HEK293 (cell line): Measurements from ENCODE around the gene FAM3C.

Experiments
- CTCF ChIA-PET: fragments of 350-600 bp; formaldehyde crosslinking; extraction: SDS; loops from one replicate; lab custom pipeline; 2021; ENCODE audit warnings: antibody characterized with exemption; lab: Yijun Ruan, JAX
- POLR2A ChIA-PET: fragments of 300-600 bp; formaldehyde crosslinking; extraction: SDS; loops from one replicate; lab custom pipeline; 2020; ENCODE audit warnings: antibody characterized with exemption, inconsistent platforms; lab: Yijun Ruan, JAX
- H3K27ac ChIP-seq: fragments of 200-500 bp; sonication (Bioruptor generic); 2 replicates; pipeline ENCODE4 v1.5.1; 2014; ENCODE audit warnings: low read depth, low read length, control low read depth, inconsistent platforms; ENCODE audit errors: extremely low read depth
- H3K36me3 ChIP-seq, 2 experiments: fragments of 200-500 bp in 1 of 2; sonication (Bioruptor generic) in 1 of 2; 1 replicate in 1 of 2; 2 replicates in 1 of 2; pipeline ENCODE4 v1.5.1; 2014 to 2017; ENCODE audit warnings: inconsistent platforms in 2 of 2, low read length in 2 of 2; ENCODE audit not compliant: control insufficient read depth in 2 of 2, insufficient read depth in 1 of 2
- H3K4me1 ChIP-seq: fragments of 200-500 bp; sonication (Bioruptor generic); 2 replicates; pipeline ENCODE4 v1.5.1; 2014; ENCODE audit warnings: mild to moderate bottlenecking, low read length, inconsistent platforms; ENCODE audit not compliant: control insufficient read depth, insufficient read depth
- H3K4me3 ChIP-seq: 2 replicates; pipeline ENCODE4 v1.5.1; 2011; ENCODE audit warnings: low read depth, mild to moderate bottlenecking, control low read depth, low read length, moderate library complexity
- H3K9me3 ChIP-seq: fragments of 200-500 bp; sonication (Bioruptor generic); 2 replicates; pipeline ENCODE4 v1.5.1; 2014; ENCODE audit warnings: low read depth, low read length, inconsistent platforms; ENCODE audit not compliant: control insufficient read depth, insufficient read depth
- KLF1 ChIP-seq: fragments of 450-650 bp; formaldehyde crosslinking; IDR thresholded peaks from 2 replicates; pipeline ENCODE4 v1.5.1; 2016; ENCODE audit warnings: missing biosample characterization, missing genetic modification characterization
- KLF7 ChIP-seq: fragments of 450-650 bp; formaldehyde crosslinking; IDR thresholded peaks from 2 replicates; pipeline ENCODE4 v1.5.1; 2016; ENCODE audit warnings: missing biosample characterization, missing genetic modification characterization, borderline replicate concordance
- MZF1 ChIP-seq: fragments of 450-650 bp; formaldehyde crosslinking; IDR thresholded peaks from 2 replicates; pipeline ENCODE4 v1.5.1; 2017; ENCODE audit warnings: missing biosample characterization, missing genetic modification characterization, borderline replicate concordance
- PRDM1 ChIP-seq: fragments of 450-650 bp; formaldehyde crosslinking; IDR thresholded peaks from 2 replicates; pipeline ENCODE4; 2016; ENCODE audit warnings: missing biosample characterization, missing genetic modification characterization
- SP2 ChIP-seq: fragments of 450-650 bp; formaldehyde crosslinking; IDR thresholded peaks from 2 replicates; pipeline ENCODE4 v1.5.1; 2016; ENCODE audit warnings: missing biosample characterization, missing genetic modification characterization
- SP3 ChIP-seq: fragments of 450-650 bp; formaldehyde crosslinking; IDR thresholded peaks from 2 replicates; pipeline ENCODE4 v1.5.1; 2016; ENCODE audit warnings: missing biosample characterization, missing genetic modification characterization
- ZBTB21 ChIP-seq: fragments of 450-650 bp; formaldehyde crosslinking; IDR thresholded peaks from 2 replicates; pipeline ENCODE4 v1.5.1; 2017; ENCODE audit warnings: missing biosample characterization, missing genetic modification characterization
- ZBTB48 ChIP-seq: fragments of 450-650 bp; formaldehyde crosslinking; IDR thresholded peaks from 2 replicates; pipeline ENCODE4 v1.5.1; 2016; ENCODE audit warnings: missing biosample characterization, missing genetic modification characterization
- ZBTB7A ChIP-seq: fragments of 450-650 bp; formaldehyde crosslinking; IDR thresholded peaks from 2 replicates; pipeline ENCODE4 v1.5.1; 2016; ENCODE audit warnings: low read depth, missing biosample characterization, missing genetic modification characterization
- ZNF138 ChIP-seq: fragments of 450-650 bp; formaldehyde crosslinking; IDR thresholded peaks from 2 replicates; pipeline ENCODE4 v1.5.1; 2016; ENCODE audit warnings: missing biosample characterization, missing genetic modification characterization, borderline replicate concordance
- ZNF146 ChIP-seq: fragments of 450-650 bp; formaldehyde crosslinking; IDR thresholded peaks from 2 replicates; pipeline ENCODE4 v1.5.1; 2016; ENCODE audit warnings: missing biosample characterization, missing genetic modification characterization
- ZNF157 ChIP-seq: fragments of 450-650 bp; formaldehyde crosslinking; IDR thresholded peaks from 2 replicates; pipeline ENCODE4 v1.5.1; 2016; ENCODE audit warnings: missing biosample characterization, missing genetic modification characterization
- ZNF248 ChIP-seq: fragments of 450-650 bp; formaldehyde crosslinking; IDR thresholded peaks from 2 replicates; pipeline ENCODE4 v1.5.1; 2017; ENCODE audit warnings: missing biosample characterization, missing genetic modification characterization
- ZNF266 ChIP-seq: fragments of 450-650 bp; formaldehyde crosslinking; IDR thresholded peaks from 2 replicates; pipeline ENCODE4 v1.5.1; 2016; ENCODE audit warnings: missing biosample characterization, missing genetic modification characterization, low read depth
- ZNF292 ChIP-seq: fragments of 450-650 bp; formaldehyde crosslinking; IDR thresholded peaks from 2 replicates; pipeline ENCODE4 v1.5.1; 2016; ENCODE audit warnings: low read depth, missing biosample characterization, missing genetic modification characterization, borderline replicate concordance
- ZNF311 ChIP-seq: fragments of 450-650 bp; formaldehyde crosslinking; IDR thresholded peaks from 2 replicates; pipeline ENCODE4 v1.5.1; 2017; ENCODE audit warnings: missing biosample characterization, missing genetic modification characterization, borderline replicate concordance
- ZNF354C ChIP-seq: fragments of 450-650 bp; formaldehyde crosslinking; IDR thresholded peaks from 2 replicates; pipeline ENCODE4 v1.5.1; 2016; ENCODE audit warnings: missing biosample characterization, missing genetic modification characterization, low read depth, borderline replicate concordance
- ZNF423 ChIP-seq: fragments of 450-650 bp; formaldehyde crosslinking; IDR thresholded peaks from 2 replicates; pipeline ENCODE4 v1.5.1; 2016; ENCODE audit warnings: missing biosample characterization, missing genetic modification characterization
- ZNF596 ChIP-seq: fragments of 450-650 bp; IDR thresholded peaks from 2 replicates; pipeline ENCODE4 v1.5.0; 2018; ENCODE audit warnings: missing biosample characterization, mild to moderate bottlenecking, missing genetic modification characterization, moderate library complexity
- TF ChIP-seq, protein P1 (sequence below): fragments of 450-650 bp; formaldehyde crosslinking; IDR thresholded peaks from 2 replicates; pipeline ENCODE4 v1.5.1; 2016; ENCODE audit warnings: missing biosample characterization, missing genetic modification characterization
- TF ChIP-seq, protein P2 (sequence below): IDR thresholded peaks from 2 replicates; pipeline ENCODE4 v1.6.1; 2011; ENCODE audit warnings: mild to moderate bottlenecking, low read depth, low read length, borderline replicate concordance
- TF ChIP-seq, protein P3 (sequence below): fragments of 450-650 bp; formaldehyde crosslinking; IDR thresholded peaks from 2 replicates; pipeline ENCODE4 v1.5.1; 2016; ENCODE audit warnings: missing biosample characterization, missing genetic modification characterization, borderline replicate concordance
- TF ChIP-seq, protein P4 (sequence below): sonication (generic); formaldehyde crosslinking; IDR thresholded peaks from 2 replicates; pipeline ENCODE4 v1.8.1; 2022; ENCODE audit warnings: mild to moderate bottlenecking, moderate library complexity, missing genetic modification reagents
- TF ChIP-seq, protein P5 (sequence below): fragments of 450-650 bp; formaldehyde crosslinking; IDR thresholded peaks from 2 replicates; pipeline ENCODE4 v1.5.1; 2016; ENCODE audit warnings: missing biosample characterization, missing genetic modification characterization

The FAM3C gene

DNA sequence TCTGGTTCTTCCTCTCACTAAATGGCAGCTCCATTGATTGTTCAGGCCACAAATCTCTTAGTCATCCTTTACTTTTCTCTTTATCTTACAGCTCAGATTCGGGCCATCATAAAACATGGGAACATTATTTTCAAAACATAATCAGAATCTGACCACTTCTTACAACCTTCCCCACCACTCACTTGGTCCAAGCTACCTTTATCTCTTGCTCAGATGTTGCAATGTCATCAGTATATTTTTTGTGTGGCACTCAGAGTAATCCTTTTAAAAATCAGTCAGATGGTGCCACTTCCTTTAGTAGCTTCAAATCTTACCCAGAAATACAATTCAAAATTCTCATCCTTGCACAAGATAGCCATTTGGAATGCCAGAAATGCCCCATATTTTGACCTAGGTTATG lies 34.5 kb upstream of the FAM3C start:
- H3K27ac ChIP-seq: no peak overlapping the region
- no peaks in the 10 kb centered on the region for H3K36me3 ChIP-seq
- no peak overlapping the region for H3K4me3 ChIP-seq
- no peaks in the 10 kb centered on the region for H3K9me3 ChIP-seq
- ChIA-PET CTCF (interaction anchor here (1.0 to 1.5 kb wide), 3 partner anchors 8 to 63 kb away, joined by 3 to 4 read pairs (median 4); partner anchors contain the start of gene FAM3C), POLR2A (no interaction called here)
- H3K4me1 ChIP-seq: no peaks in the 10 kb centered on the region
- TF ChIP-seq ZNF248 (tag by site-specific recombination): no peak
- TF ChIP-seq, protein P1, sequence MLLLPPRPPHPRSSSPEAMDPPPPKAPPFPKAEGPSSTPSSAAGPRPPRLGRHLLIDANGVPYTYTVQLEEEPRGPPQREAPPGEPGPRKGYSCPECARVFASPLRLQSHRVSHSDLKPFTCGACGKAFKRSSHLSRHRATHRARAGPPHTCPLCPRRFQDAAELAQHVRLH (tag by site-specific recombination): no peak
- no peak for TF ChIP-seq SP3 (tag by site-specific recombination)
- no peak for TF ChIP-seq ZNF138 (tag by site-specific recombination)
- no peak for TF ChIP-seq SP2 (tag by site-specific recombination)
- TF ChIP-seq ZNF423 (tag by site-specific recombination): no peak
- no peak for TF ChIP-seq ZNF146 (tag by site-specific recombination)
- TF ChIP-seq, protein P2, sequence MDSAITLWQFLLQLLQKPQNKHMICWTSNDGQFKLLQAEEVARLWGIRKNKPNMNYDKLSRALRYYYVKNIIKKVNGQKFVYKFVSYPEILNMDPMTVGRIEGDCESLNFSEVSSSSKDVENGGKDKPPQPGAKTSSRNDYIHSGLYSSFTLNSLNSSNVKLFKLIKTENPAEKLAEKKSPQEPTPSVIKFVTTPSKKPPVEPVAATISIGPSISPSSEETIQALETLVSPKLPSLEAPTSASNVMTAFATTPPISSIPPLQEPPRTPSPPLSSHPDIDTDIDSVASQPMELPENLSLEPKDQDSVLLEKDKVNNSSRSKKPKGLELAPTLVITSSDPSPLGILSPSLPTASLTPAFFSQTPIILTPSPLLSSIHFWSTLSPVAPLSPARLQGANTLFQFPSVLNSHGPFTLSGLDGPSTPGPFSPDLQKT: no peak
- TF ChIP-seq ZBTB21 (tag by site-specific recombination): no peak
- TF ChIP-seq ZNF596 (tag by site-specific recombination): no peak
- no peak for TF ChIP-seq KLF1 (tag by site-specific recombination)
- TF ChIP-seq ZNF311 (tag by site-specific recombination): no peak
- TF ChIP-seq, protein P3, sequence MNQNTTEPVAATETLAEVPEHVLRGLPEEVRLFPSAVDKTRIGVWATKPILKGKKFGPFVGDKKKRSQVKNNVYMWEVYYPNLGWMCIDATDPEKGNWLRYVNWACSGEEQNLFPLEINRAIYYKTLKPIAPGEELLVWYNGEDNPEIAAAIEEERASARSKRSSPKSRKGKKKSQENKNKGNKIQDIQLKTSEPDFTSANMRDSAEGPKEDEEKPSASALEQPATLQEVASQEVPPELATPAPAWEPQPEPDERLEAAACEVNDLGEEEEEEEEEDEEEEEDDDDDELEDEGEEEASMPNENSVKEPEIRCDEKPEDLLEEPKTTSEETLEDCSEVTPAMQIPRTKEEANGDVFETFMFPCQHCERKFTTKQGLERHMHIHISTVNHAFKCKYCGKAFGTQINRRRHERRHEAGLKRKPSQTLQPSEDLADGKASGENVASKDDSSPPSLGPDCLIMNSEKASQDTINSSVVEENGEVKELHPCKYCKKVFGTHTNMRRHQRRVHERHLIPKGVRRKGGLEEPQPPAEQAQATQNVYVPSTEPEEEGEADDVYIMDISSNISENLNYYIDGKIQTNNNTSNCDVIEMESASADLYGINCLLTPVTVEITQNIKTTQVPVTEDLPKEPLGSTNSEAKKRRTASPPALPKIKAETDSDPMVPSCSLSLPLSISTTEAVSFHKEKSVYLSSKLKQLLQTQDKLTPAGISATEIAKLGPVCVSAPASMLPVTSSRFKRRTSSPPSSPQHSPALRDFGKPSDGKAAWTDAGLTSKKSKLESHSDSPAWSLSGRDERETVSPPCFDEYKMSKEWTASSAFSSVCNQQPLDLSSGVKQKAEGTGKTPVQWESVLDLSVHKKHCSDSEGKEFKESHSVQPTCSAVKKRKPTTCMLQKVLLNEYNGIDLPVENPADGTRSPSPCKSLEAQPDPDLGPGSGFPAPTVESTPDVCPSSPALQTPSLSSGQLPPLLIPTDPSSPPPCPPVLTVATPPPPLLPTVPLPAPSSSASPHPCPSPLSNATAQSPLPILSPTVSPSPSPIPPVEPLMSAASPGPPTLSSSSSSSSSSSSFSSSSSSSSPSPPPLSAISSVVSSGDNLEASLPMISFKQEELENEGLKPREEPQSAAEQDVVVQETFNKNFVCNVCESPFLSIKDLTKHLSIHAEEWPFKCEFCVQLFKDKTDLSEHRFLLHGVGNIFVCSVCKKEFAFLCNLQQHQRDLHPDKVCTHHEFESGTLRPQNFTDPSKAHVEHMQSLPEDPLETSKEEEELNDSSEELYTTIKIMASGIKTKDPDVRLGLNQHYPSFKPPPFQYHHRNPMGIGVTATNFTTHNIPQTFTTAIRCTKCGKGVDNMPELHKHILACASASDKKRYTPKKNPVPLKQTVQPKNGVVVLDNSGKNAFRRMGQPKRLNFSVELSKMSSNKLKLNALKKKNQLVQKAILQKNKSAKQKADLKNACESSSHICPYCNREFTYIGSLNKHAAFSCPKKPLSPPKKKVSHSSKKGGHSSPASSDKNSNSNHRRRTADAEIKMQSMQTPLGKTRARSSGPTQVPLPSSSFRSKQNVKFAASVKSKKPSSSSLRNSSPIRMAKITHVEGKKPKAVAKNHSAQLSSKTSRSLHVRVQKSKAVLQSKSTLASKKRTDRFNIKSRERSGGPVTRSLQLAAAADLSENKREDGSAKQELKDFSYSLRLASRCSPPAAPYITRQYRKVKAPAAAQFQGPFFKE (tag by site-specific recombination): no peak
- TF ChIP-seq ZBTB7A (tag by site-specific recombination): no peak
- no peak for TF ChIP-seq ZNF157 (tag by site-specific recombination)
- TF ChIP-seq ZBTB48 (tag by site-specific recombination): no peak

DNA sequence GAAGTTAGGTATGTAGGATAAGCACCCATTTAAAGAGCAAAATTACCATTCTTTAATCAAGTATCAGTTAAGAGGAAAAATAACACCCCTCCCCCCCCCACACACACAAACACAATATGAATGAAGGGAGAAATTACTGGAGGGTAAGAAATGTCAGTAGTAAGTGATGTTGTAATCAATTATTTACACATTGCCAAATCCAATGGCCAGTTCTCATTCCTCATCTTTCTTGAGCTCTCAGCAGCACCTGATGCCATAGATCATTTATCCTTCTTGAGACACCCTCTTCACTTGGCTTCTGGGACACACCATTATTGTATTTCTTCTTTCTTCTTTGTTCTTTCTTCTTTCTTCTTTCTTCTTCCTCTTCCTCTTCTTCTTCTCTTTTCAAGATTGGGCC lies 33.7 kb upstream of the FAM3C start:
- ChIA-PET CTCF (interaction anchor here (0.7 to 1.5 kb wide), 3 partner anchors 8 to 62 kb away, joined by 3 to 4 read pairs (median 4); no protein-coding TSS in a partner anchor), POLR2A (no interaction called here)

More for the DNA sequence above, 33.7 kb upstream of the FAM3C start:
- H3K9me3 ChIP-seq: no peaks in the 10 kb centered on the region
- TF ChIP-seq ZNF292 (tag by site-specific recombination) (no peak), KLF7 (tag by site-specific recombination) (no peak), MZF1 (tag by site-specific recombination) (no peak), ZNF423 (tag by site-specific recombination) (no peak), ZNF354C (no peak), ZNF266 (tag by site-specific recombination) (no peak), PRDM1 (tag by site-specific recombination) (no peak)
- TF ChIP-seq, protein P4, sequence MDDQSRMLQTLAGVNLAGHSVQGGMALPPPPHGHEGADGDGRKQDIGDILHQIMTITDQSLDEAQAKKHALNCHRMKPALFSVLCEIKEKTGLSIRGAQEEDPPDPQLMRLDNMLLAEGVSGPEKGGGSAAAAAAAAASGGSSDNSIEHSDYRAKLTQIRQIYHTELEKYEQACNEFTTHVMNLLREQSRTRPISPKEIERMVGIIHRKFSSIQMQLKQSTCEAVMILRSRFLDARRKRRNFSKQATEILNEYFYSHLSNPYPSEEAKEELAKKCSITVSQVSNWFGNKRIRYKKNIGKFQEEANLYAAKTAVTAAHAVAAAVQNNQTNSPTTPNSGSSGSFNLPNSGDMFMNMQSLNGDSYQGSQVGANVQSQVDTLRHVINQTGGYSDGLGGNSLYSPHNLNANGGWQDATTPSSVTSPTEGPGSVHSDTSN: no peak
- TF ChIP-seq, protein P1 (tag by site-specific recombination): no peak
- TF ChIP-seq, protein P5, sequence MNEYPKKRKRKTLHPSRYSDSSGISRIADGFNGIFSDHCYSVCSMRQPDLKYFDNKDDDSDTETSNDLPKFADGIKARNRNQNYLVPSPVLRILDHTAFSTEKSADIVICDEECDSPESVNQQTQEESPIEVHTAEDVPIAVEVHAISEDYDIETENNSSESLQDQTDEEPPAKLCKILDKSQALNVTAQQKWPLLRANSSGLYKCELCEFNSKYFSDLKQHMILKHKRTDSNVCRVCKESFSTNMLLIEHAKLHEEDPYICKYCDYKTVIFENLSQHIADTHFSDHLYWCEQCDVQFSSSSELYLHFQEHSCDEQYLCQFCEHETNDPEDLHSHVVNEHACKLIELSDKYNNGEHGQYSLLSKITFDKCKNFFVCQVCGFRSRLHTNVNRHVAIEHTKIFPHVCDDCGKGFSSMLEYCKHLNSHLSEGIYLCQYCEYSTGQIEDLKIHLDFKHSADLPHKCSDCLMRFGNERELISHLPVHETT (tag by site-specific recombination): no peak
- TF ChIP-seq, all 188 proteins: peak for 0
- no peaks in the 10 kb centered on the region for H3K36me3 ChIP-seq
- no peak overlapping the region for H3K27ac ChIP-seq
- no peak overlapping the region for H3K4me3 ChIP-seq
- no peaks in the 10 kb centered on the region for H3K4me1 ChIP-seq
